IPS-20b (cell line): ENCODE measurements around the gene SUGCT.

Experiments
- H3K27ac ChIP-seq: one replicate; pipeline ENCODE4 v1.5.1; 2013; ENCODE audit warnings: low read length
- H3K27me3 ChIP-seq: 2 replicates; pipeline ENCODE4 v1.6.1; 2013; ENCODE audit warnings: mild to moderate bottlenecking, low read length, inconsistent platforms; ENCODE audit not compliant: insufficient read depth
- H3K36me3 ChIP-seq: 2 replicates; pipeline ENCODE4 v1.6.1; 2013; ENCODE audit warnings: low read depth, mild to moderate bottlenecking, inconsistent platforms, low read length, moderate library complexity; ENCODE audit not compliant: insufficient read depth
- H3K4me1 ChIP-seq: 2 replicates; pipeline ENCODE4 v1.6.1; 2013; ENCODE audit warnings: mild to moderate bottlenecking, control low read depth, inconsistent platforms, low read length, moderate library complexity; ENCODE audit not compliant: insufficient read depth
- H3K4me3 ChIP-seq: 2 replicates; pipeline ENCODE4 v1.5.1; 2013; ENCODE audit warnings: mild to moderate bottlenecking, low read length, inconsistent platforms
- H3K9ac ChIP-seq: 2 replicates; pipeline ENCODE4 v1.6.1; 2013; ENCODE audit warnings: low read depth, mild to moderate bottlenecking, inconsistent platforms, low read length, moderate library complexity
- H3K9me3 ChIP-seq: 2 replicates; pipeline ENCODE4 v1.6.1; 2013; ENCODE audit warnings: mild to moderate bottlenecking, low read depth, low read length, inconsistent platforms; ENCODE audit not compliant: insufficient read depth

The SUGCT gene

GRCh38 chr7:40489844-40490602 is 355.2 kb downstream of the SUGCT start:
- H3K4me1 ChIP-seq: no peaks in the 10 kb centered on the region
- no peak overlapping the region for H3K9ac ChIP-seq

GRCh38 chr7:40490603-40490924 is 355.8 kb downstream of the SUGCT start:
- no peaks in the 10 kb centered on the region for H3K4me1 ChIP-seq
- H3K4me3 ChIP-seq: no peak overlapping the region
- H3K9ac ChIP-seq: no peak overlapping the region
- H3K27me3 ChIP-seq: no peaks in the 10 kb centered on the region
- H3K27ac ChIP-seq: no peak overlapping the region
- H3K9me3 ChIP-seq: no peaks in the 10 kb centered on the region
- H3K36me3 ChIP-seq: no peaks in the 10 kb centered on the region

More at GRCh38 chr7:40489844-40490602, 355.2 kb downstream of the SUGCT start:
- Histone ChIP-seq H3K9me3 (no peaks in the 10 kb centered on the region), H3K27ac (no peak overlapping the region), H3K4me3 (no peak overlapping the region), H3K27me3 (no peaks in the 10 kb centered on the region), H3K36me3 (no peaks in the 10 kb centered on the region)

- Histone ChIP-seq H3K36me3 (no peaks in the 10 kb centered on the region), H3K9ac (no peak overlapping the region), H3K9me3 (no peaks in the 10 kb centered on the region), H3K27me3 (no peaks in the 10 kb centered on the region), H3K4me1 (no peaks in the 10 kb centered on the region), H3K4me3 (no peak overlapping the region), H3K27ac (no peak overlapping the region)
Observed at GRCh38 chr7:40492946-40493345, 358.1 kb downstream of the SUGCT start.

DNA sequence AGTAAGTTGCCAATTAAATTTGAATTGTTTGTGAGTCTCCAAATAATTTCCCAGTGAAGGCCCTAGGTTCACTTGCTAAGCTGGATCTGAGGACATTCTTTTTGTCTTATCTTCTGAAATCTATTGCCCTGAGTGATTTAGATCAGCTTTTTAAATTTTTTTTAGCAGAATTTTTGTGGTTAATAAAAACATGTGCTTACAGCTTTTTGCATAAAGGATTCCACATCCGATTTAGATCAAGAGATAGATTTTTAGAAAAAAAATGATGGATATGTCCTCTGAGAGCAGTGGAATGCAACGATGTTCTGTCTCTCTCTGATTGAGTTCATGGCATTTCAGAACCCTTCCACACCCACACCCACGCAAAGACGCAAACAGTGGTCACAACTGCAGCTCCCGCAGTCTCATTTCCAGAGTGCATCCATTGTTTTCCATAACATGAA is 358.8 kb downstream of the SUGCT start:
- Histone ChIP-seq H3K9me3 (no peaks in the 10 kb centered on the region), H3K9ac (no peak overlapping the region), H3K36me3 (no peaks in the 10 kb centered on the region), H3K4me1 (no peaks in the 10 kb centered on the region), H3K27ac (no peak overlapping the region), H3K27me3 (no peaks in the 10 kb centered on the region), H3K4me3 (no peak overlapping the region)

GRCh38 chr7:40498924-40499510 is 364.2 kb downstream of the SUGCT start:
- no peak overlapping the region for H3K9ac ChIP-seq
- no peaks in the 10 kb centered on the region for H3K4me1 ChIP-seq
- no peaks in the 10 kb centered on the region for H3K27me3 ChIP-seq
- H3K36me3 ChIP-seq: no peaks in the 10 kb centered on the region
- H3K4me3 ChIP-seq: no peak overlapping the region
- no peak overlapping the region for H3K27ac ChIP-seq
- H3K9me3 ChIP-seq: no peaks in the 10 kb centered on the region

- no peak overlapping the region for H3K27ac ChIP-seq
- no peak overlapping the region for H3K4me3 ChIP-seq
- no peaks in the 10 kb centered on the region for H3K27me3 ChIP-seq
- no peak overlapping the region for H3K9ac ChIP-seq
- no peaks in the 10 kb centered on the region for H3K36me3 ChIP-seq
- no peaks in the 10 kb centered on the region for H3K4me1 ChIP-seq
- no peaks in the 10 kb centered on the region for H3K9me3 ChIP-seq
Observed at GRCh38 chr7:40499718-40500117, 364.9 kb downstream of the SUGCT start.

DNA sequence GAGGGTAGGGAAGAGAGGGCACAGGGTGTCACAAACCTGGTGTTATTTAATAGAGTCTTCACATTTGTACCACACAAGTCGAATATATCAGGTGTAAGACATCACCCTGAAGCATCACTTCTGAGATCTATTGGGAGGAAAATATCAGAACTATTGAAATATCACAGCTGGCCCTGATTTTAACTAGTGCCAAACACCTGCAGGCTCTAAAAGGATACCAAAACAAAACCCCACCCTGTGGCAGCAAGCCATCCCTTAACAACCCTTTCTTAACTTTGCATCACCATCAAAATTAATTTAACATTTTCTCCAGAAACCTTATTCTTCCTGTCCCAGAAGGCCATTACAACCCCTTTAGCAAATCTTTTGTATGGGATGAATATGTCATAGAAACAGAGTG is 365.4 kb downstream of the SUGCT start:
- no peak overlapping the region for H3K4me3 ChIP-seq
- H3K4me1 ChIP-seq: no peaks in the 10 kb centered on the region
- no peaks in the 10 kb centered on the region for H3K36me3 ChIP-seq
- no peak overlapping the region for H3K9ac ChIP-seq
- no peaks in the 10 kb centered on the region for H3K9me3 ChIP-seq
- no peak overlapping the region for H3K27ac ChIP-seq
- no peaks in the 10 kb centered on the region for H3K27me3 ChIP-seq

- Histone ChIP-seq H3K27ac (no peak overlapping the region), H3K9ac (no peak overlapping the region), H3K9me3 (no peaks in the 10 kb centered on the region), H3K36me3 (no peaks in the 10 kb centered on the region), H3K4me3 (no peak overlapping the region), H3K27me3 (no peaks in the 10 kb centered on the region), H3K4me1 (no peaks in the 10 kb centered on the region)
Observed at GRCh38 chr7:40502359-40502758, 367.6 kb downstream of the SUGCT start.

GRCh38 chr7:40506158-40506557 is 371.4 kb downstream of the SUGCT start:
- Histone ChIP-seq H3K4me3 (no peak overlapping the region), H3K27me3 (no peaks in the 10 kb centered on the region), H3K4me1 (no peaks in the 10 kb centered on the region; the same call in 1 of the 2 replicates), H3K9ac (no peak overlapping the region), H3K36me3 (no peaks in the 10 kb centered on the region), H3K27ac (no peak overlapping the region), H3K9me3 (no peaks in the 10 kb centered on the region)

- H3K36me3 ChIP-seq: no peaks in the 10 kb centered on the region
- H3K27ac ChIP-seq: no peak overlapping the region
- H3K9ac ChIP-seq: no peak overlapping the region
- no peak overlapping the region for H3K4me3 ChIP-seq
- H3K9me3 ChIP-seq: no peaks in the 10 kb centered on the region
- H3K4me1 ChIP-seq: no peaks in the 10 kb centered on the region; the same call in 1 of the 2 replicates
- no peaks in the 10 kb centered on the region for H3K27me3 ChIP-seq
Observed at GRCh38 chr7:40507166-40507565, 372.4 kb downstream of the SUGCT start.

DNA sequence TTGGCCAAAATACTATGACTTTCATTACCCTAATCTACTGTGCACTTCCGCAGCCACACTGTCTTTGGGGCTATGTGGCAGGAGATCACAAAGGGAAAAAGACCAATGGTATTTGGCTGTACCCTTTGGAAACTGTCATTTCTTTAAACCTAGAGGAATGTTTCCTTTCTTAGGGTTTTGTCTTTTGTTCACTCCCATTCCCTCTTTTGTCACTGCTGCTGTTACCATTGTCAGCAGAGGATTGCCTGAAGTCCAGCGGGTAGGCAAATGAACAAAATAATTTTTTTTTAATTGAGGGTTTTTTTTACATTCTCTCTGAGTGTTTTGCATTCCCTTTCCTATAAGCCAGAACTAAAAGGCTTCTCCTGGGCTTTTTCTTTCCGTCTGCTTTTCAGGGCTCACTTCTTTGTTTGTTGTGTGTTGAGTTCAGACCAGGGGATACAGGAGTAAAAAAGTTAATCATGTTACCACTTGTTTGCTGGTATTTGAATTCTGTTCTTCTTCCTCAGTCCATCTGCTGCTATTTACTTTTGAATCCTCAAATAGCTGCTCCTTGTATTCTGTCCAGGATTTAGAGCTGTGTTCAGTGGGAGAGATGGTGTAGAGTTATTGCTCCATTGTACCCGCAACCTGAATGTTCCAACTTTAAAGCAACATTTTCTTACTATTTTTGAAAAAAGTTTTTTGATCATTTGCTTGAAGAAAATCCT is 374.6 kb downstream of the SUGCT start:
- no peak overlapping the region for H3K27ac ChIP-seq
- H3K9me3 ChIP-seq: no peaks in the 10 kb centered on the region
- H3K9ac ChIP-seq: no peak overlapping the region
- no peak overlapping the region for H3K4me3 ChIP-seq
- H3K4me1 ChIP-seq: no peaks in the 10 kb centered on the region; the same call in 1 of the 2 replicates
- no peaks in the 10 kb centered on the region for H3K36me3 ChIP-seq
- no peaks in the 10 kb centered on the region for H3K27me3 ChIP-seq

DNA sequence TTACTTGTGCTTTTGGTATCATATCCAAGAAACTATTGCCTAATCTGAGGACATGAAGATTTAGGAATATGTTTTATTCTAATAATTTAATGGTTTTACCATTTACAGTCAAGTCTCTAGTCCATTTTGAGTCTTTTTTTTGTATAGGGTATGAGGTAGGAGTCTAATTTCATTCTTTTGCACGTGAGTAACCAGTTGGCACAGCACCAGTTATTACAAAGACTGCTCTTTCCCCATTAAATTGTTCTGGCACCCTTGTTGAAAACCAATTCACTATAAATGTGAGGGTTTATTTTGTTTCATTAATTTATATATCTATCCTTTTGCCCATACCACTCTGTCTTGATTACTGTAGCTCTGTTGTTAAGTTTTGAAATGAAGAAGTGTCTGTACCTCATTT is 381.6 kb downstream of the SUGCT start:
- H3K27me3 ChIP-seq: no peaks in the 10 kb centered on the region
- no peaks in the 10 kb centered on the region for H3K36me3 ChIP-seq
- H3K9me3 ChIP-seq: no peaks in the 10 kb centered on the region
- no peak overlapping the region for H3K27ac ChIP-seq
- H3K4me3 ChIP-seq: no peak overlapping the region
- H3K9ac ChIP-seq: no peak overlapping the region
- H3K4me1 ChIP-seq: no peaks in the 10 kb centered on the region
